ENCODE results near the gene CFAP119.
"Not testable (repeated sequence)": the region's sequence is repeated elsewhere in the genome, so short reads cannot be mapped to it uniquely, and the experiment has no call there.

Gene CFAP119

GRCh38 chr16:30761928-30762902 is at the start of gene CFAP119, which contains the start of gene RNF40:
CFAP119 (minus strand) TSS chr16:30762062; CDS start chr16:30761748, 314 bp downstream.
RNF40 (plus strand) TSS chr16:30762322; CDS start chr16:30762546, 224 bp downstream.
- DNase-seq, result peak; percentile 96

GRCh38 chr16:30809675-30810074 is 47.8 kb upstream of the CFAP119 start:
- DNase-seq, result not testable (repeated sequence)

GRCh38 chr16:30808890-30809426 is 47.1 kb upstream of the CFAP119 start:
- not testable (repeated sequence) for DNase-seq

DNA sequence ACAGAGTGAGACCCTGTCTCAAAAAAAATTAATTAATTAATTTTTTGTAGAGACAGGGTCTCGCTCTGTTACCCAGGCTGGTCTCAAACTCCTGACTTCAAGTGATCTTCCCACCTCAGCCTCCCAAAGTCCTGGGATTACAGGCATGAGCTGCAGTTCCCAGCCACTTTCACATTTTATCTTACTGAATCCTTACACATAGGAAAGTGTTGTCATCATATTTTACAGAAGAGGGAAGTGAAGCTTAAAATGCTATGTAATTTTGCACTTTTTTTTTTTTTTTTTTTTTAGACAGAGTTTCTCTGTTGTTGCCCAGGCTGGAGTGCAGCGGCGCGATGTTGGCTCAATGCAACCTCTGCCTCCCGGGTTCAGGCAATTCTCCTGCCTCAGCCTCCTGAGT is 46.3 kb upstream of the CFAP119 start:
- no peak for DNase-seq

- DNase-seq, result peak; percentile 77
Measured at GRCh38 chr16:30805370-30806169, 43.7 kb upstream of the CFAP119 start.

DNA sequence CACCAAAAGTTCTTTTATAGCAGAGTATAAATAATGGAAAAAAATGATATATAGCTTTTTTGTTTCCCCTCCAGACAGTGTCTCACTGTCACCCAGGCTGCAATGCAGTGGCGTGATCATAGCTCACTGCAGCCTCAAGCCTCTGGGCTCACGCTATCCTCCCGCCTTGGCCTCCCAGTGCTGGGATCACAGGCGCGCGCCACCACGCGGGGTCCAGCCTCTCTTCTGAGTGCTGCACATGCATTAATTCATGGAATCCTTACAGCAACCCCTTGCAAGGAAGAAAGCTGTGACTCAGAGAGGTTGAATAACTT is 43.2 kb upstream of the CFAP119 start:
- DNase-seq, result no peak

DNA sequence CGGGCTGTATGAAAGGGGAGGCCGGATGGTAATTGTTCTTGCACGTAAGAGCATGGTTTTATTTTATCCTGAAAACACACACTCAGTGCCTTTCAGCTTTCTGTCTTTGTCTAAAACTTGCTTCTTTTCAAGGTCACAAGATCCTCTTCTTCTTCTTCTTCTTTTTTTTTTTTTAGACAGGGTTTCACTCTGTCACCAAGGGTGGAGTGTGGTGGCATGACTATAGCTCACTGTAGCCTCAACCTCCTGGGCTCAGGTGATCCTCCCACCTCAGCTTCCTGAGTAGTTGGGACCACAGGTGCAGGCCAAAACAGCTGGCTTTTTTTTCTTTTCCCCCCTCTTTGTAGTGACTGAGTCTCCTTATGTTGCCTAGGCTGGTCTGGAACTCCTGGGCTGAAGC is 41.1 kb upstream of the CFAP119 start:
- no peak for DNase-seq

DNA sequence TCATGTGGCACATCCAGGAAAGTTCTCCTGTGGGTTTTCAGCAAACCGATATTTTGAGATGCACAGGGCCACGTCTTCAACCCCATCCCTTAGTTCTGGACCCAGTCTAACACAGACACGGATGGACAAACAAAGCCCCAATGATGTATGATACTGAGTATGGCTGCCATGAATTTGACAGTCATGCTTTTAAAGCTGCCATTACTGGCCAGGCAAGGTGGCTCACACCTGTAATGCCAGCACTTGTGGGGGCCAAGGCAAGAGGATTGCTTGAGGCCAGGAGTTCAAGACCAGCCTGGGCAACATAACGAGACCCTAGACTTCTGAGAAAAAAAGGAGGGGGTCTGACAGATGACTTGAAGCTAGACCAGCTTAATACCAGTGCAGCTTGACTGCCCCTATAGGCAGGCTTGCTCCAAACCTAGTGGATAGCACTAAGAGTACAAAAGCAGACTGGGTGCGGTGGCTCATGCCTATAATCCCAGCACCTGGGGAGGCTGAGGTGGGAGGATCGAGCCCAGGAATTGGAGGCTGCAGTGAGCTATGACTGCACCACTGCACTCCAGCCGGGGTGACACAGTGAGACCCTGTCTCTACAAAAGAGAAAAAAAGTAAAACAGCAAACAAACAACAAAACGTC is 35.9 kb upstream of the CFAP119 start:
- DNase-seq, result no peak

DNA sequence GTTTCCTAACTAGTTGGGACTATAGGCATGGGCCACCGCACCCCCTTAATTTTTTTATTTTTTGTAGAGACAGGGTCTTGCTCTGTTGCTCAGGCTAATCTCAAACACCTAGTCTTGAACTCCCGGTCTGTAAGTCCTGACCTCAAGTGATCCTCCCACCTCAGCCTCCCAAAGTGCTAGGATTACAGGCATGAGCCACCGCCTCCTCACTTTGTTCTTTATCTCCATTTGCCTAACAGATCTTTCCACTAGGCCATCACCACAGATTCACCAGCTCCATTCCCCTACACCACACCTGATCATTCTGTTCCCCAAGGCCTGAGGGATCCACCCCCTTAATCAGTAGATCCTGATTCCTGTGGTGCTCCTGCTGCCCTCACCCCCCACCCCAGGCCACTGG is 32.8 kb upstream of the CFAP119 start:
- no peak for DNase-seq

DNA sequence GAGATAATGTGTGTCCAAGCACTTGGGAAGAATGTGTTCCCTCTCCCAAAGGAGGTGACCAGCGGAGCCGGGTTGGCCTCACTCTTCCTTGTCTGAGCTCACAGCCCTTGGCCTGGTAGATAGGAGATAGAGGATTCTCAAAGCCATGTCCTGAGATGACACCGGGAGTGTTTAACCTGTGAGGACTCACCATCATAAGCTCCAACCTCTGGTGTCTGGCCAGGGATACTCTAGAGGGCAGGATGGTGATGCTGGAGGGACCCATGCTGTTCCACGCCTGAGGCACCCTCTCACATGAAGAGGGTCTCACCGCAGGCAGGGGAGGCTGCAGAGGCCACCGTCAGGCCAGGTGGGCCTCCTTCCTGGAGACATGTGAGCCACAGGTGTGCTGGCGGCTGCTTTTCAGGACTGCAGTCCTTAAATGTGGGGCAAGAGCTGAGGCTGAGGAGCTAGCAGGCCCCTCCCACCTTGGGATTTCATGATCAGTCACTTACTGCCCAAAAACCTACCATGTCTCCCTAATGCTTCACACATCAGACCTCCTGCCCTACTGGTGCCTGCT is 31.7 kb upstream of the CFAP119 start:
- no peak for DNase-seq

- no peak for DNase-seq
Measured at GRCh38 chr16:30787613-30788378, 25.9 kb upstream of the CFAP119 start.

GRCh38 chr16:30786936-30787612 is 25.2 kb upstream of the CFAP119 start, which contains the start of gene ZNF629:
ZNF629 (minus strand) TSS chr16:30787205; CDS start chr16:30784482, 2,723 bp downstream.
- DNase-seq, result peak; percentile 70

- DNase-seq, result no peak
Measured at GRCh38 chr16:30786115-30786935, 24.5 kb upstream of the CFAP119 start.

GRCh38 chr16:30785126-30786106 is 23.6 kb upstream of the CFAP119 start:
- DNase-seq, result no peak

- no peak for DNase-seq
Measured at GRCh38 chr16:30784215-30784614, 22.4 kb upstream of the CFAP119 start.

DNA sequence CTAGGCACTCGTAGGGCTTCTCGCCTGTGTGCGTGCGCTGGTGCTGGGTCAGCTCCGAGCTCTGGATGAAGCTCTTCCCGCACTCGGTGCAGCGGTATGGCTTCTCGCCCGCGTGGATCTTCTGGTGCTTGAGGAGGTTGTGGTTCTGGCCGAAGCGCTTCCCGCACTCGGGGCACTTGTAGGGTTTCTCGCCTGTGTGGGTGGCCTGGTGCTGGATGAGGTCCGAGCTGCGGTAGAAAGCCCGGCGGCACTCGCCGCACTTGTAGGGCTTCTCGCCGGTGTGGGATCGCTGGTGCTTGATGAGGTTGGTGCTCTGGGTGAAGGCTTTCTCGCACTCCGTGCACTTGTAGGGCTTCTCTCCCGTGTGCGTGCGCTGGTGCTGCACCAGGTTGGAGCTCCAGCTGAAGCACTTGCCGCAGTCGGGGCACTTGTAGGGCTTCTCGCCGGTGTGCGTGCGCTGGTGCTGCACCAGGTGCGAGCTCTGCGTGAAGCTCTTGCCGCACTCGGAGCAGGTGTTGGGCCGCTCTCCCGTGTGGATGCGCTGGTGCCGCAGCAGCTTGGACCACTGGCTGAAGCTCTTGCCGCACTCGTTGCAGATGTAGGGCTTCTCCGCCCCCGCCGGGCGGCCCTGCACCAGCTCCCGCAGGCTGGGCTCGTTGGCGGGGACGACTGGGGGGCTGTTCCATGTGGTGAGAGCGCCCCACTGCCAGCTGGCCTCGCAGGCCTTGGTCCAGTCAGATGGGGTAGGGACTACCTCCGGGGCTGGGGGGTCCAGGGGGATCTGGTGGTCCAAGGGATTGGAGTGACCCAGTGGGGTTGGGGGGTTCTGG is 21.6 kb upstream of the CFAP119 start:
- no peak for DNase-seq

- DNase-seq, result no peak
Measured at GRCh38 chr16:30782486-30783279, 20.8 kb upstream of the CFAP119 start.
